ENCODE measurements around the gene ADAM21. TPM values are rescaled to one million over a fixed set of nuclear protein-coding genes. Genes with fewer than 3 reads are reported as not detected.

The ADAM21 gene
- total RNA-seq, 1 experiment from 2014 or later = 0.17 TPM

GRCh38 chr14:70436867-70437266 lies 15.1 kb upstream of the ADAM21 start:
- intact Hi-C loops (cut with micrococcal nuclease; ENCODE audit: unreplicated experiment) = no loop called here
- CTCF ChIA-PET = no interaction called here
- Mint-ChIP-seq H3K27ac (ENCODE audit: unreplicated experiment) (no peak overlapping the region), H3K27me3 (ENCODE audit: unreplicated experiment) (no peaks in the 10 kb centered on the region), H3K9me3 (ENCODE audit: low read depth, unreplicated experiment) (peaks cover 13% of the 10 kb centered on the region), H3K36me3 (ENCODE audit: insufficient read depth, unreplicated experiment) (no peaks in the 10 kb centered on the region), H3K4me1 (ENCODE audit: low read depth, unreplicated experiment) (no peaks in the 10 kb centered on the region), H3K4me3 (ENCODE audit: low read depth, unreplicated experiment) (no peak overlapping the region)
- no peak for DNase-seq
- no TSS peak for BruUV-seq (replicated peaks)
- TF ChIP-seq, protein P1, sequence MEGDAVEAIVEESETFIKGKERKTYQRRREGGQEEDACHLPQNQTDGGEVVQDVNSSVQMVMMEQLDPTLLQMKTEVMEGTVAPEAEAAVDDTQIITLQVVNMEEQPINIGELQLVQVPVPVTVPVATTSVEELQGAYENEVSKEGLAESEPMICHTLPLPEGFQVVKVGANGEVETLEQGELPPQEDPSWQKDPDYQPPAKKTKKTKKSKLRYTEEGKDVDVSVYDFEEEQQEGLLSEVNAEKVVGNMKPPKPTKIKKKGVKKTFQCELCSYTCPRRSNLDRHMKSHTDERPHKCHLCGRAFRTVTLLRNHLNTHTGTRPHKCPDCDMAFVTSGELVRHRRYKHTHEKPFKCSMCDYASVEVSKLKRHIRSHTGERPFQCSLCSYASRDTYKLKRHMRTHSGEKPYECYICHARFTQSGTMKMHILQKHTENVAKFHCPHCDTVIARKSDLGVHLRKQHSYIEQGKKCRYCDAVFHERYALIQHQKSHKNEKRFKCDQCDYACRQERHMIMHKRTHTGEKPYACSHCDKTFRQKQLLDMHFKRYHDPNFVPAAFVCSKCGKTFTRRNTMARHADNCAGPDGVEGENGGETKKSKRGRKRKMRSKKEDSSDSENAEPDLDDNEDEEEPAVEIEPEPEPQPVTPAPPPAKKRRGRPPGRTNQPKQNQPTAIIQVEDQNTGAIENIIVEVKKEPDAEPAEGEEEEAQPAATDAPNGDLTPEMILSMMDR (IDR thresholded peaks at IDR 0.05; ENCODE audit: unreplicated experiment) = no peak

GRCh38 chr14:70441641-70442040 lies 10.3 kb upstream of the ADAM21 start:
- intact Hi-C loops (cut with micrococcal nuclease; ENCODE audit: unreplicated experiment) = no loop called here
- Mint-ChIP-seq H3K27ac (ENCODE audit: unreplicated experiment) (no peak overlapping the region), H3K4me3 (ENCODE audit: low read depth, unreplicated experiment) (no peak overlapping the region), H3K4me1 (ENCODE audit: low read depth, unreplicated experiment) (no peaks in the 10 kb centered on the region), H3K9me3 (ENCODE audit: low read depth, unreplicated experiment) (peaks cover 11% of the 10 kb centered on the region), H3K27me3 (ENCODE audit: unreplicated experiment) (no peaks in the 10 kb centered on the region), H3K36me3 (ENCODE audit: insufficient read depth, unreplicated experiment) (no peaks in the 10 kb centered on the region)
- no TSS peak for BruUV-seq (replicated peaks)
- TF ChIP-seq, protein P1 (IDR thresholded peaks at IDR 0.05; ENCODE audit: unreplicated experiment) = no peak
- CTCF ChIA-PET = no interaction called here
- DNase-seq = no peak

DNA sequence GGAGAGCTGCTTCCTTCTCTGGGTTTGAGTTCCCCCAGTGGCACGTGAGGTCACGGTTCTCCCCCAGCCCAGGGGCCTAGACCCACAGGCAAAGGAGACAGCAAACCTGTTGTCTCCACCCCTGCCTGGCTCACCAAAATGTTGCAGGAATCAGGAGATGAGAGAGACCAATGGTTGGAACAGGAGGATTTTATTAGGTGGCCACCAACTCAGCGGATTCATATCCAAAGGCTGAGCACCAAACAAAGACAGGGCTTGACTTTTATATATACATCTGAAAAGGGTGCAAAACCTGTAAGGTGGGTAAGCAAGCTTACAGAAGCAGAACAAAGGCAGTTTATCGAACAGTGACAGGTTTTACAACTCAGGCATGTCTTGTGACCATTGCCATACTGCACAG lies 9.2 kb upstream of the ADAM21 start:
- no TSS peak for BruUV-seq (replicated peaks)
- H3K36me3 Mint-ChIP-seq (ENCODE audit: insufficient read depth, unreplicated experiment) = no peaks in the 10 kb centered on the region
- no peak for DNase-seq
- no peaks in the 10 kb centered on the region for H3K27me3 Mint-ChIP-seq (ENCODE audit: unreplicated experiment)
- CTCF ChIA-PET = no interaction called here
- H3K4me1 Mint-ChIP-seq (ENCODE audit: low read depth, unreplicated experiment) = no peaks in the 10 kb centered on the region
- H3K27ac Mint-ChIP-seq (ENCODE audit: unreplicated experiment) = no peak overlapping the region
- TF ChIP-seq, protein P1 (IDR thresholded peaks at IDR 0.05; ENCODE audit: unreplicated experiment) = no peak
- peaks cover 11% of the 10 kb centered on the region for H3K9me3 Mint-ChIP-seq (ENCODE audit: low read depth, unreplicated experiment)
- intact Hi-C loops (cut with micrococcal nuclease; ENCODE audit: unreplicated experiment) = no loop called here
- no peak overlapping the region for H3K4me3 Mint-ChIP-seq (ENCODE audit: low read depth, unreplicated experiment)

DNA sequence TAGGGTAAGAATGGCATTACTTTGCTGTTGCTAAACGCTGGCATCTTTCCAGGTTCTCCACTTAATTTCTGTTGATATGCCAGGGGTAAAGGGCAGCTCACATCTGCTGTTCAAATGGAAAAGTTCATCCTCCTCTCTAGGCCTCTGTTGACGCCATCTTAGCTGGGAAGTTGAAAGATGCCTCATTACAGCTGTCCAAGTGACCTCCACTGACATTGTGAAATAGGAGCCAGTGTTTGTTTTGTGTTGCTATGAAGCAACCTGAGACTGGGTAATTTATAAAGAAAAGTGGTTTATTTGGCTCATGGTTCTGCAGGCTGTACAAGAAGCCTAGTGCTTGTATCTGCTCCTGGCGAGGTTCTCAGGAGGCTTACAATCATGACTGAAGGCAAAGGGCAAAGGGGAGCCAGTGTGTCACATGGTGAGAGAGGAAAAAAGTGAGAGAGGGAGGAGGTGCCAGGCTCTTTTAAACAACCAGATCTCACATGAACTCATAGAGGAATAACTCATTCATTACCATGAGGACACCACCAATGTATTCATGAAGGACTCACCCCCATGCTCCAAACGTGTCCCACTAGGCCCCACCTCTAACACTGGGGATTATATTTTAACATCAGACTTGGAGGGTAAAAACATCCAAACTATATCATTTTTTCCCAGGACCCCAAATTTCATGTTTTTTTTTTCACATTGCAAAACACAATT lies 3.2 kb upstream of the ADAM21 start:
- intact Hi-C loops (cut with micrococcal nuclease; ENCODE audit: unreplicated experiment) = no loop called here
- H3K27ac Mint-ChIP-seq (ENCODE audit: unreplicated experiment) = no peak overlapping the region
- BruUV-seq (replicated peaks) = no TSS peak

More for the DNA sequence above, 3.2 kb upstream of the ADAM21 start:
- DNase-seq = no peak
- TF ChIP-seq, protein P1 (IDR thresholded peaks at IDR 0.05; ENCODE audit: unreplicated experiment) = no peak
- Mint-ChIP-seq H3K4me1 (ENCODE audit: low read depth, unreplicated experiment) (no peaks in the 10 kb centered on the region), H3K9me3 (ENCODE audit: low read depth, unreplicated experiment) (peaks cover 4% of the 10 kb centered on the region), H3K36me3 (ENCODE audit: insufficient read depth, unreplicated experiment) (no peaks in the 10 kb centered on the region), H3K27me3 (ENCODE audit: unreplicated experiment) (no peaks in the 10 kb centered on the region), H3K4me3 (ENCODE audit: low read depth, unreplicated experiment) (no peak overlapping the region)
- CTCF ChIA-PET = interaction anchor here (0.6 kb wide), 1 partner anchor 1832 kb away, joined by 3 read pairs; no protein-coding TSS in a partner anchor
